Endothelial cell (in vitro differentiated cells): ENCODE results near the gene BMPER. TPM values are rescaled to one million over a fixed set of nuclear protein-coding genes. Genes with fewer than 3 reads are reported as not detected.

ENCODE experiments used
- DNase-seq: peaks from one replicate; pipeline ENCODE4 v3.0.0; 2021; ENCODE audit warnings: low spot score
- H3K27ac Mint-ChIP-seq: one replicate; pipeline ENCODE4 v1.8.0; 2021; ENCODE audit warnings: mixed read lengths, inconsistent platforms; ENCODE audit not compliant: unreplicated experiment
- H3K27me3 Mint-ChIP-seq: one replicate; pipeline ENCODE4 v1.8.0; 2021; ENCODE audit warnings: mild to moderate bottlenecking, moderate library complexity, mixed read lengths, inconsistent platforms; ENCODE audit not compliant: unreplicated experiment
- H3K36me3 Mint-ChIP-seq: one replicate; pipeline ENCODE4 v1.8.0; 2021; ENCODE audit warnings: mild to moderate bottlenecking, low read depth, mixed read lengths, inconsistent platforms; ENCODE audit not compliant: unreplicated experiment
- H3K4me1 Mint-ChIP-seq: one replicate; pipeline ENCODE4 v1.8.0; 2021; ENCODE audit warnings: mild to moderate bottlenecking, mixed read lengths, inconsistent platforms; ENCODE audit not compliant: unreplicated experiment
- H3K4me3 Mint-ChIP-seq: one replicate; pipeline ENCODE4 v1.8.0; 2021; ENCODE audit warnings: mild to moderate bottlenecking, mixed read lengths, inconsistent platforms; ENCODE audit not compliant: unreplicated experiment
- H3K9me3 Mint-ChIP-seq: one replicate; pipeline ENCODE4 v1.8.0; 2021; ENCODE audit warnings: mixed read lengths, inconsistent platforms; ENCODE audit not compliant: unreplicated experiment
- total RNA-seq: library from RNA; stranded (reverse); fragmentation: NEBNext Ultra II Directional; extraction: Animal tissue kit (Norgen Biotek cat#: 25700); gene quantifications from one replicate; pipeline ENCODE4 v1.2.1, GENCODE V29; 2021; ENCODE audit not compliant: unreplicated experiment
- TF ChIP-seq, protein P1 (sequence below): fragments of 200-600 bp; sonication (generic); IDR thresholded peaks from one replicate; pipeline ENCODE4 v1.5.0; 2021; ENCODE audit warnings: antibody characterized with exemption; ENCODE audit not compliant: unreplicated experiment

Gene BMPER
- total RNA-seq, 1 donor from 2014 or later, result 2.5 TPM

DNA sequence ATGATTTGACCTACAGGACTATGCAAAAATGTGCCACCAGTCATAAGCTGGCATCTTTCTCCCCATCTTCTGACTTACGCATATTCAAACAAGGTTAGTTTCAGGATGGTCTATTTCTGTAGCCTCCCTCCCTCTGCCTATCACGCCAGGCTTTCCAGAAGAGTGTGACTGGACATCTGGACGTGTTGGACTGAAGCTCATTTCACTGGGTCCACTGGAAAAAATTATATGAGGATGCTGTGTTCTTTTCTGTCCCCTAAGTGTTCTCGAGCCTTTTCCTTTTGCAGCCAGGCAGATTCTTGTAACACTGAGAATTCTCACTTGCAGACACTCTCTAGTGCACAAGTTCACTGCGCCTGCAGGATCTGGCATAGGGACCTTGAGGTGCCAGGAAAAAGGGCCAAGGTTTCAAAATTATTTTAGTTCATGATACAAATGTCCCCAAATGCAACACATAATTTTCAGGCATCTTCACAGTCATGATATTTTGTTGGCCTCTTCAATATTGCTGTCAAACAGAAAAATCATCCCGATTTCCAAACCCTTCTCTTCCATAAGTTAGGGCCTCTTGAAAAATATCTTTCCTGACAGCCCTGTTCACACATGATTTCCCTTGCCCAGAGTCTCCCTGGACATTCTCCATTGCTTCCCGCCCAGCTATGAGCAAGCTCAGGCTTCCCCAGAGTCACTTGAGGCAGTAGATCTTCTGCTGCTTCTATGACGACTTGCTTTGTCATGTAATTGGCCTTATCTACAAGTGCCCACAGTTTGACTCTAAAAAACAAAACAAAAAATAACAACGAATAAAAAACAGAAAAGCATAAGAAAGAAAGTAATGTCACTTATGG is 170.4 kb downstream of the BMPER start:
- no peak overlapping the region for H3K4me3 Mint-ChIP-seq
- H3K4me1 Mint-ChIP-seq, result no peaks in the 10 kb centered on the region
- TF ChIP-seq, protein P1, sequence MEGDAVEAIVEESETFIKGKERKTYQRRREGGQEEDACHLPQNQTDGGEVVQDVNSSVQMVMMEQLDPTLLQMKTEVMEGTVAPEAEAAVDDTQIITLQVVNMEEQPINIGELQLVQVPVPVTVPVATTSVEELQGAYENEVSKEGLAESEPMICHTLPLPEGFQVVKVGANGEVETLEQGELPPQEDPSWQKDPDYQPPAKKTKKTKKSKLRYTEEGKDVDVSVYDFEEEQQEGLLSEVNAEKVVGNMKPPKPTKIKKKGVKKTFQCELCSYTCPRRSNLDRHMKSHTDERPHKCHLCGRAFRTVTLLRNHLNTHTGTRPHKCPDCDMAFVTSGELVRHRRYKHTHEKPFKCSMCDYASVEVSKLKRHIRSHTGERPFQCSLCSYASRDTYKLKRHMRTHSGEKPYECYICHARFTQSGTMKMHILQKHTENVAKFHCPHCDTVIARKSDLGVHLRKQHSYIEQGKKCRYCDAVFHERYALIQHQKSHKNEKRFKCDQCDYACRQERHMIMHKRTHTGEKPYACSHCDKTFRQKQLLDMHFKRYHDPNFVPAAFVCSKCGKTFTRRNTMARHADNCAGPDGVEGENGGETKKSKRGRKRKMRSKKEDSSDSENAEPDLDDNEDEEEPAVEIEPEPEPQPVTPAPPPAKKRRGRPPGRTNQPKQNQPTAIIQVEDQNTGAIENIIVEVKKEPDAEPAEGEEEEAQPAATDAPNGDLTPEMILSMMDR, result no peak
- no peak for DNase-seq
- H3K9me3 Mint-ChIP-seq, result no peaks in the 10 kb centered on the region
- H3K27ac Mint-ChIP-seq, result no peak overlapping the region
- no peaks in the 10 kb centered on the region for H3K36me3 Mint-ChIP-seq
- H3K27me3 Mint-ChIP-seq, result peaks cover 2% of the 10 kb centered on the region

DNA sequence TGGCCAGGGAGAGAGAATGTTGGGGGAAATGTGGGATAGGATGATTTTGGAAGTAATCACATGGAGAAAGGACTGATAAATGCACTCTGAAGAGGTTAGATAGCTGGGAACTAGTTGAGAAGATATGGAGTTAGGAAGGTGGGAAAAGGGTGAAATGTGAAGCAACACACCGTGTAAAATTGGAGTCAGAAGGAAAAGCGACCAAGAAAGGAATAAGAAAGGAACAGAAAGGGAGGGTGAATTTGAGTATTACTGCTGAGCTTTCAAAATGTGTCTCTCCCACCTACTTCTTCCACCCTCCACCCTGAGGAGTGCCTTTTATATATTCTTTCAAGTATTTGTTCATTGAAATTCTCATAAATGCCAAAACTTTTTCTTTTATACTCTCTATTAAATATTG is 171.8 kb downstream of the BMPER start:
- H3K27ac Mint-ChIP-seq, result no peak overlapping the region
- H3K9me3 Mint-ChIP-seq, result no peaks in the 10 kb centered on the region
- no peaks in the 10 kb centered on the region for H3K36me3 Mint-ChIP-seq
- TF ChIP-seq, protein P1, result no peak
- H3K27me3 Mint-ChIP-seq, result no peaks in the 10 kb centered on the region
- no peak overlapping the region for H3K4me3 Mint-ChIP-seq
- H3K4me1 Mint-ChIP-seq, result no peaks in the 10 kb centered on the region
- DNase-seq, result no peak

DNA sequence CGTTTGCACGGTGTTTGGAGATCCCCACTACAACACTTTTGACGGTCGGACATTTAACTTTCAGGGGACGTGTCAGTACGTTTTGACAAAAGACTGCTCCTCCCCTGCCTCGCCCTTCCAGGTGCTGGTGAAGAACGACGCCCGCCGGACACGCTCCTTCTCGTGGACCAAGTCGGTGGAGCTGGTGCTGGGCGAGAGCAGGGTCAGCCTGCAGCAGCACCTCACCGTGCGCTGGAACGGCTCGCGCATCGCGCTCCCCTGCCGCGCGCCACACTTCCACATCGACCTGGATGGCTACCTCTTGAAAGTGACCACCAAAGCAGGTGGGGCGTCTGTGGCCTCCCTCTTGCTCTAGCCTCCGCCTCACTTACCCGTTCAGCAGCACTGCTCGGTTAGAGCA is 173.5 kb downstream of the BMPER start:
- TF ChIP-seq, protein P1, result no peak

DNA sequence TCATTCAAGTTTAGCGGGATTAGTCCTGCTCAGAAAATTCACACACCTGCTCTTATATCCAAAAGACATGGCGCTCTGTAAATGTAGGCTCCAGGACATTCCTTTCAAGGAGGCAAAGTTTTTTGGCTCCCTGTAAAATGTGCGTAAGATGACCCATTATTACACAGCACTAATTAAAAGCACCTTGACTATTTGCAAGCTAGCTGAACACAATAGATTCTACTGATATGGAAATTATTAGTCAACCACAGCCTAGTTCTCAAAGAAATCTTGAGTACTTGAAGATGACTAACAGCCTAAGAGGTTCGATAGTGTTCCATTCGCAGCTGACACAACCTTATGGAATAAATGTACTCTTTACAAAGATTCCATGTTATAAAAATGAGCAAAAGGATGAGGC is 175.2 kb downstream of the BMPER start:
- no peak overlapping the region for H3K27ac Mint-ChIP-seq
- DNase-seq, result no peak
- TF ChIP-seq, protein P1, result no peak
- no peaks in the 10 kb centered on the region for H3K27me3 Mint-ChIP-seq
- no peaks in the 10 kb centered on the region for H3K36me3 Mint-ChIP-seq
- no peaks in the 10 kb centered on the region for H3K9me3 Mint-ChIP-seq
- H3K4me3 Mint-ChIP-seq, result no peak overlapping the region
- no peaks in the 10 kb centered on the region for H3K4me1 Mint-ChIP-seq

More for the DNA sequence above, 173.5 kb downstream of the BMPER start:
- H3K27ac Mint-ChIP-seq, result no peak overlapping the region
- no peaks in the 10 kb centered on the region for H3K4me1 Mint-ChIP-seq
- no peak for DNase-seq
- no peaks in the 10 kb centered on the region for H3K27me3 Mint-ChIP-seq
- no peaks in the 10 kb centered on the region for H3K9me3 Mint-ChIP-seq
- H3K4me3 Mint-ChIP-seq, result no peak overlapping the region
- H3K36me3 Mint-ChIP-seq, result no peaks in the 10 kb centered on the region

DNA sequence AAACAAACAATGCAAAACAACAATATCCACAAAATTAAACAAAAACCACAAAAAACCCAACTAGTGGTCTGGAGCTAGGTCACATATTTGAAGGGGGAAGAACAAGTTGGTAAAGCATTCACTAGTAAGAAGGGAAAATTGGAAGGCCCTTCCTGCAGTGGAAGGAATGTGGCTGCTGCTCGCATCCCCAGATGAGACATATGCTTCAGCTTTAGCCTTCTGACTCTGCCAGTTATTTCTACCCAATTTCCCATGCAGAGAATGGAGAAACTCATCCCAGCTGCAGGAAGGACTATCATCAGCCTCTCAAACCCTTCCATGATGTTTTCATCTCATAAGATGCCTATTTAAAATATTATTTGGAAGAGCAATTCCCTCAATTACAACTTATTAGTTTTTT is 176.6 kb downstream of the BMPER start:
- no peaks in the 10 kb centered on the region for H3K36me3 Mint-ChIP-seq
- H3K27ac Mint-ChIP-seq, result no peak overlapping the region
- no peaks in the 10 kb centered on the region for H3K9me3 Mint-ChIP-seq
- H3K4me3 Mint-ChIP-seq, result no peak overlapping the region
- H3K4me1 Mint-ChIP-seq, result no peaks in the 10 kb centered on the region
- DNase-seq, result no peak
- TF ChIP-seq, protein P1, result no peak
- no peaks in the 10 kb centered on the region for H3K27me3 Mint-ChIP-seq
